HepG2 (cell line): Measurements from ENCODE around the gene TCF7L2. TPM values are rescaled to one million over a fixed set of nuclear protein-coding genes. Genes with fewer than 3 reads are reported as not detected.

Experiments
- E2F2 ChIP-seq: sonication (generic); formaldehyde crosslinking; IDR thresholded peaks from 2 replicates; pipeline ENCODE4 v1.4.0; 2020; ENCODE audit warnings: missing genetic modification reagents, borderline replicate concordance
- FOXA1 ChIP-seq, 2 experiments: fragments of 450-650 bp in 1 of 2; sonication (generic) in 1 of 2; formaldehyde crosslinking in 1 of 2; IDR thresholded peaks; 2 replicates each; pipeline versions ENCODE4 v1.4.0 to v1.6.1; 2016 to 2020; ENCODE audit warnings: missing genetic modification reagents in 1 of 2
- HMGXB4 ChIP-seq, 2 experiments: sonication (generic) in 1 of 2; formaldehyde crosslinking in 1 of 2; IDR thresholded peaks; 2 replicates each; pipeline versions ENCODE4 v1.4.0 to v1.6.1; 2018 to 2020; ENCODE audit warnings: missing genetic modification reagents in 2 of 2, borderline replicate concordance in 1 of 2, low read depth in 1 of 2, mild to moderate bottlenecking in 1 of 2, missing biosample characterization in 1 of 2
- MTERF4 ChIP-seq: sonication (generic); formaldehyde crosslinking; IDR thresholded peaks from 2 replicates; pipeline ENCODE4 v1.8.0; 2023; ENCODE audit warnings: mild to moderate bottlenecking, missing genetic modification reagents
- NFE2 ChIP-seq: sonication (generic); formaldehyde crosslinking; IDR thresholded peaks from 2 replicates; pipeline ENCODE4 v1.4.0; 2020; ENCODE audit warnings: missing genetic modification reagents
- NR0B2 ChIP-seq: sonication (generic); formaldehyde crosslinking; IDR thresholded peaks from 2 replicates; pipeline ENCODE4 v1.4.0; 2020; ENCODE audit warnings: mild to moderate bottlenecking, missing genetic modification reagents
- TFAP4 ChIP-seq: sonication (generic); IDR thresholded peaks from 2 replicates; pipeline ENCODE4 v1.6.1; 2016; ENCODE audit warnings: low read depth, borderline replicate concordance
- TRIM22 ChIP-seq: fragments of 450-650 bp; IDR thresholded peaks from 2 replicates; pipeline ENCODE4 v1.6.1; 2017
- ZBTB10 ChIP-seq: sonication (generic); formaldehyde crosslinking; IDR thresholded peaks from 2 replicates; pipeline ENCODE4 v1.4.0; 2020; ENCODE audit warnings: missing genetic modification reagents, borderline replicate concordance
- ZFP36L1 ChIP-seq: sonication (generic); formaldehyde crosslinking; IDR thresholded peaks from 2 replicates; pipeline ENCODE4 v1.8.0; 2022; ENCODE audit warnings: mild to moderate bottlenecking, missing genetic modification reagents, moderate library complexity
- ZGPAT ChIP-seq: IDR thresholded peaks from 2 replicates; pipeline ENCODE4 v1.6.1; 2016; ENCODE audit warnings: mild to moderate bottlenecking
- ZKSCAN1 ChIP-seq: fragments of 150-350 bp; IDR thresholded peaks from 2 replicates; pipeline ENCODE4 v1.6.1; 2014; ENCODE audit warnings: low read length
- ZNF180 ChIP-seq: sonication (generic); formaldehyde crosslinking; IDR thresholded peaks from 2 replicates; pipeline ENCODE4 v1.4.0; 2020; ENCODE audit warnings: low read depth, missing genetic modification reagents, borderline replicate concordance
- ZNF557 ChIP-seq: sonication (generic); formaldehyde crosslinking; IDR thresholded peaks from 2 replicates; pipeline ENCODE4 v1.4.0; 2020; ENCODE audit warnings: missing genetic modification reagents
- ZNF672 ChIP-seq: sonication (generic); formaldehyde crosslinking; IDR thresholded peaks from 2 replicates; pipeline ENCODE4 v1.8.1; 2022; ENCODE audit warnings: missing genetic modification reagents
- ZSCAN25 ChIP-seq: sonication (generic); formaldehyde crosslinking; IDR thresholded peaks from 2 replicates; pipeline ENCODE4 v1.8.0; 2022; ENCODE audit warnings: mild to moderate bottlenecking, missing genetic modification reagents
- polyA plus RNA-seq, 8 experiments: library from polyadenylated mRNA; depleted of rRNA in 3 of 8; stranded (reverse) in 7 of 8; unstranded in 1 of 8; fragments of >200 nt; fragmentation: Illumina TruSeq in 4 of 8; extraction: Trizol in 4 of 8; gene quantifications; 2 replicates each; pipeline versions ENCODE4 v1.2.1 to v1.2.3, GENCODE V29; 2011 to 2016; ENCODE audit warnings: low read depth in 4 of 8, missing spikeins in 1 of 8, mixed read lengths in 1 of 8; ENCODE audit not compliant: insufficient read depth in 1 of 8
- total RNA-seq, 5 experiments: library from RNA; depleted of rRNA; stranded (reverse); fragments of >200 nt; fragmentation: Illumina TruSeq; extraction: Trizol; gene quantifications; 2 replicates each; pipeline ENCODE4 v1.2.3, GENCODE V29; 2016; ENCODE audit warnings: low read depth in 1 of 5

The TCF7L2 gene
- total and polyA plus RNA-seq, 2 of the 13 experiments (the other 11 are each of a cell fraction or from before 2014, with no cell fraction given), result 3.9 to 13.7 TPM

GRCh38 chr10:113073549-113074189, 123.6 kb downstream of the TCF7L2 start (continued):
- TF ChIP-seq ZNF672 (CRISPR knock-in tag) (no peak), ZBTB10 (CRISPR knock-in tag) (no peak), TRIM22 (no peak), NR0B2 (CRISPR knock-in tag) (no peak), HMGXB4 (CRISPR knock-in tag; IDR thresholded peaks at IDR 0.05; ENCODE audit: borderline replicate concordance in 1 of 2, low read depth in 1 of 2) (no peak; a peak in 1 of 4 replicates), ZGPAT (CRISPR knock-in tag) (peak; percentile 80), FOXA1 (IDR thresholded peaks at IDR 0.05) (no peak), FOXA1 (CRISPR knock-in tag; IDR thresholded peaks at IDR 0.05) (peak; percentile 93), NFE2 (CRISPR knock-in tag) (no peak), ZSCAN25 (CRISPR knock-in tag) (no peak), ZNF557 (no peak), TFAP4 (peak; percentile 56; the same call in 1 of the 2 replicates), ZKSCAN1 (no peak), ZFP36L1 (CRISPR knock-in tag) (no peak), E2F2 (CRISPR knock-in tag) (no peak), MTERF4 (CRISPR knock-in tag) (no peak; the same call in 1 of the 2 replicates), ZNF180 (CRISPR knock-in tag) (no peak)
